A549 (cell line): ENCODE measurements around the gene CALHM6. TPM values are rescaled to one million over a fixed set of nuclear protein-coding genes. Genes with fewer than 3 reads are reported as not detected.
"Not testable (repeated sequence)": the region's sequence is repeated elsewhere in the genome, so short reads cannot be mapped to it uniquely, and the experiment has no call there.

Experiments used
- ATAC-seq, 2 experiments: fragments of 200-7000 bp in 1 of 2; fragments of >200 bp in 1 of 2; cut with Nextera tagmentation in 1 of 2; cut with Tn5 transposase in 1 of 2; 3 replicates each; pipeline versions ENCODE4 v1.8.0 to v1.9.1; 2018 to 2020; ENCODE audit warnings: mild to moderate bottlenecking in 1 of 2, moderate library complexity in 1 of 2
- CTCF ChIA-PET: fragments of 300-600 bp; sonication (Branson Sonifier 250); formaldehyde crosslinking; extraction: SDS; loops from one replicate; lab custom pipeline; 2021; ENCODE audit warnings: antibody characterized with exemption, inconsistent platforms; lab: Yijun Ruan, JAX
- POLR2A ChIA-PET: fragments of 350-600 bp; formaldehyde crosslinking; extraction: SDS; loops from one replicate; lab custom pipeline; 2021; ENCODE audit warnings: antibody characterized with exemption, inconsistent platforms; lab: Yijun Ruan, JAX
- DNase-seq, 2 experiments: peaks; one replicate each; pipeline versions ENCODE4 v3.0.0 to v3.0.0-alpha.2; 2011 to 2016; ENCODE audit warnings: low read depth in 1 of 2, low spot score in 1 of 2
- FAIRE-seq: peaks from 2 replicates; lab custom pipeline; 2011; peaks lifted over from hg19 to GRCh38; lab: Jason Lieb, UNC
- H3K27ac ChIP-seq, 2 experiments: fragments of >200 bp; sonication (Bioruptor Twin); formaldehyde crosslinking; 3 replicates each; pipeline ENCODE4 v1.5.1; 2016 to 2017
- H3K4me1 ChIP-seq: fragments of >200 bp; sonication (Bioruptor Twin); formaldehyde crosslinking; 3 replicates; pipeline ENCODE4 v1.6.1; 2016
- H3K4me2 ChIP-seq: fragments of >200 bp; sonication (Bioruptor Twin); formaldehyde crosslinking; 3 replicates; pipeline ENCODE4 v1.6.1; 2016
- H3K4me3 ChIP-seq: fragments of >200 bp; sonication (Bioruptor Twin); formaldehyde crosslinking; 3 replicates; pipeline ENCODE4 v1.5.1; 2016
- H3K9me3 ChIP-seq: fragments of >200 bp; sonication (Bioruptor Twin); formaldehyde crosslinking; 3 replicates; pipeline ENCODE4 v1.6.1; 2016
- CEBPB ChIP-seq, 2 experiments: fragments of >200 bp in 1 of 2; sonication (Bioruptor Twin) in 1 of 2; formaldehyde crosslinking in 1 of 2; IDR thresholded peaks; 2 replicates each; pipeline ENCODE4 v1.6.1; 2012 to 2016
- CHD4 ChIP-seq: fragments of 200-600 bp; sonication (generic); IDR thresholded peaks from 2 replicates; pipeline ENCODE4 v1.6.1; 2016; ENCODE audit warnings: antibody characterized with exemption, mild to moderate bottlenecking, borderline replicate concordance
- E2F6 ChIP-seq: IDR thresholded peaks from 2 replicates; pipeline ENCODE4 v1.6.1; 2012; ENCODE audit warnings: low read depth, borderline replicate concordance
- EHF ChIP-seq: fragments of 250-450 bp; sonication (Bioruptor Pico); IDR thresholded peaks from 2 replicates; pipeline ENCODE4 v1.5.0; 2020; ENCODE audit warnings: mild to moderate bottlenecking
- EHMT2 ChIP-seq: fragments of 200-600 bp; sonication (generic); IDR thresholded peaks from 2 replicates; pipeline ENCODE4 v1.6.1; 2016; ENCODE audit warnings: antibody characterized with exemption, low read depth, mild to moderate bottlenecking, moderate library complexity
- EP300 ChIP-seq, 2 experiments: fragments of >200 bp; sonication (Bioruptor Twin); formaldehyde crosslinking; IDR thresholded peaks; 2 replicates in 1 of 2; 3 replicates in 1 of 2; pipeline ENCODE4 v1.6.1; 2016 to 2017
- FOXS1 ChIP-seq: fragments of 250-450 bp; sonication (Bioruptor Pico); IDR thresholded peaks from 2 replicates; pipeline ENCODE4 v1.5.0; 2020; ENCODE audit warnings: mild to moderate bottlenecking, moderate library complexity
- GATA3 ChIP-seq: IDR thresholded peaks from 2 replicates; pipeline ENCODE4 v1.6.1; 2012; ENCODE audit warnings: borderline replicate concordance
- HES2 ChIP-seq: fragments of >200 bp; sonication (Bioruptor Twin); formaldehyde crosslinking; IDR thresholded peaks from 2 replicates; pipeline ENCODE4 v1.6.1; 2016
- HOXB5 ChIP-seq: fragments of 250-450 bp; sonication (Bioruptor Pico); IDR thresholded peaks from 2 replicates; pipeline ENCODE4 v1.5.0; 2020; ENCODE audit warnings: mild to moderate bottlenecking, moderate library complexity
- MAFK ChIP-seq: fragments of 450-650 bp; IDR thresholded peaks from 2 replicates; pipeline ENCODE4 v1.6.1; 2014; ENCODE audit not compliant: partially characterized antibody
- NFE2L2 ChIP-seq: fragments of 150-350 bp; conservative IDR thresholded peaks from 2 replicates; pipeline ENCODE4 v1.6.1; 2014; ENCODE audit warnings: low read length
- POLR2A ChIP-seq: IDR thresholded peaks from 2 replicates; pipeline ENCODE4 v1.6.1; 2012; ENCODE audit warnings: mild to moderate bottlenecking, low read length
- RNF2 ChIP-seq: fragments of 200-600 bp; sonication (generic); IDR thresholded peaks from 2 replicates; pipeline ENCODE4 v1.6.1; 2016; ENCODE audit warnings: low read depth, mild to moderate bottlenecking, antibody characterized with exemption, moderate library complexity, borderline replicate concordance
- ZC3H11A ChIP-seq: fragments of 450-650 bp; IDR thresholded peaks from 2 replicates; pipeline ENCODE4 v1.6.1; 2014; ENCODE audit warnings: antibody characterized with exemption, mild to moderate bottlenecking
- WGBS: methylation state at CpG from one replicate; pipeline ENCODE4 v1.1.6; 2017; ENCODE audit errors: missing lambda C conversion rate; 5-methylcytosine and 5-hydroxymethylcytosine counted together
- polyA plus RNA-seq, 4 experiments: library from polyadenylated mRNA; depleted of rRNA in 3 of 4; stranded (reverse); fragments of >200 nt; fragmentation: RNase III in 1 of 4; extraction: RNeasy Plus Mini Kit Qiagen cat#74134 plus additional on column Dnase treatment in 1 of 4; gene quantifications; 2 replicates in 3 of 4; 3 replicates in 1 of 4; pipeline ENCODE4 v1.2.3, GENCODE V29; 2011 to 2017
- TF ChIP-seq, protein P1 (sequence below): fragments of 200-600 bp; sonication (generic); IDR thresholded peaks from 2 replicates; pipeline ENCODE4 v1.6.1; 2016; ENCODE audit warnings: antibody characterized with exemption, mild to moderate bottlenecking, moderate library complexity
- TF ChIP-seq, protein P2 (sequence below): IDR thresholded peaks from 2 replicates; pipeline ENCODE4 v1.6.1; 2012

CALHM6 gene
- polyA plus RNA-seq, 2 of the 4 experiments (the other 2 are of a cell fraction) = 0.31 TPM; not detected in 1

GRCh38 chr6:116485559-116486184 is 24.5 kb downstream of the CALHM6 start (continued):
- TF ChIP-seq HOXB5 = no peak
- TF ChIP-seq, all 56 proteins: peak for 0

- ChIA-PET CTCF (interaction anchor here (0.8 to 1.0 kb wide), 2 partner anchors 12 to 34 kb away, joined by 3 read pairs; no protein-coding TSS in a partner anchor), POLR2A (no interaction called here)
- no peak for TF ChIP-seq HES2
- no peak for TF ChIP-seq ZC3H11A
- TF ChIP-seq MAFK = no peak
- no peak for TF ChIP-seq EHMT2
- TF ChIP-seq POLR2A = no peak
- TF ChIP-seq, protein P1, sequence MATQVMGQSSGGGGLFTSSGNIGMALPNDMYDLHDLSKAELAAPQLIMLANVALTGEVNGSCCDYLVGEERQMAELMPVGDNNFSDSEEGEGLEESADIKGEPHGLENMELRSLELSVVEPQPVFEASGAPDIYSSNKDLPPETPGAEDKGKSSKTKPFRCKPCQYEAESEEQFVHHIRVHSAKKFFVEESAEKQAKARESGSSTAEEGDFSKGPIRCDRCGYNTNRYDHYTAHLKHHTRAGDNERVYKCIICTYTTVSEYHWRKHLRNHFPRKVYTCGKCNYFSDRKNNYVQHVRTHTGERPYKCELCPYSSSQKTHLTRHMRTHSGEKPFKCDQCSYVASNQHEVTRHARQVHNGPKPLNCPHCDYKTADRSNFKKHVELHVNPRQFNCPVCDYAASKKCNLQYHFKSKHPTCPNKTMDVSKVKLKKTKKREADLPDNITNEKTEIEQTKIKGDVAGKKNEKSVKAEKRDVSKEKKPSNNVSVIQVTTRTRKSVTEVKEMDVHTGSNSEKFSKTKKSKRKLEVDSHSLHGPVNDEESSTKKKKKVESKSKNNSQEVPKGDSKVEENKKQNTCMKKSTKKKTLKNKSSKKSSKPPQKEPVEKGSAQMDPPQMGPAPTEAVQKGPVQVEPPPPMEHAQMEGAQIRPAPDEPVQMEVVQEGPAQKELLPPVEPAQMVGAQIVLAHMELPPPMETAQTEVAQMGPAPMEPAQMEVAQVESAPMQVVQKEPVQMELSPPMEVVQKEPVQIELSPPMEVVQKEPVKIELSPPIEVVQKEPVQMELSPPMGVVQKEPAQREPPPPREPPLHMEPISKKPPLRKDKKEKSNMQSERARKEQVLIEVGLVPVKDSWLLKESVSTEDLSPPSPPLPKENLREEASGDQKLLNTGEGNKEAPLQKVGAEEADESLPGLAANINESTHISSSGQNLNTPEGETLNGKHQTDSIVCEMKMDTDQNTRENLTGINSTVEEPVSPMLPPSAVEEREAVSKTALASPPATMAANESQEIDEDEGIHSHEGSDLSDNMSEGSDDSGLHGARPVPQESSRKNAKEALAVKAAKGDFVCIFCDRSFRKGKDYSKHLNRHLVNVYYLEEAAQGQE = no peak
- no peak for TF ChIP-seq FOXS1 (CRISPR knock-in tag)
- TF ChIP-seq GATA3 = no peak
- TF ChIP-seq EHF (CRISPR knock-in tag) = no peak
- no peak for TF ChIP-seq RNF2
- TF ChIP-seq, protein P2, sequence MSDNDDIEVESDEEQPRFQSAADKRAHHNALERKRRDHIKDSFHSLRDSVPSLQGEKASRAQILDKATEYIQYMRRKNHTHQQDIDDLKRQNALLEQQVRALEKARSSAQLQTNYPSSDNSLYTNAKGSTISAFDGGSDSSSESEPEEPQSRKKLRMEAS = no peak
- TF ChIP-seq EP300 (IDR thresholded peaks at IDR 0.05) = no peak
- no peak for FAIRE-seq
- no peak for ATAC-seq
- H3K27ac ChIP-seq = no peak overlapping the region
- H3K4me1 ChIP-seq = no peaks in the 10 kb centered on the region
- no peak overlapping the region for H3K4me3 ChIP-seq
- 9% methylated on average over 1 of the region's 1 CpG for WGBS
- H3K9me3 ChIP-seq = no peaks in the 10 kb centered on the region
- H3K4me2 ChIP-seq = no peak overlapping the region
- no peak for DNase-seq
Measured at GRCh38 chr6:116491610-116492330, 30.6 kb downstream of the CALHM6 start.

DNA sequence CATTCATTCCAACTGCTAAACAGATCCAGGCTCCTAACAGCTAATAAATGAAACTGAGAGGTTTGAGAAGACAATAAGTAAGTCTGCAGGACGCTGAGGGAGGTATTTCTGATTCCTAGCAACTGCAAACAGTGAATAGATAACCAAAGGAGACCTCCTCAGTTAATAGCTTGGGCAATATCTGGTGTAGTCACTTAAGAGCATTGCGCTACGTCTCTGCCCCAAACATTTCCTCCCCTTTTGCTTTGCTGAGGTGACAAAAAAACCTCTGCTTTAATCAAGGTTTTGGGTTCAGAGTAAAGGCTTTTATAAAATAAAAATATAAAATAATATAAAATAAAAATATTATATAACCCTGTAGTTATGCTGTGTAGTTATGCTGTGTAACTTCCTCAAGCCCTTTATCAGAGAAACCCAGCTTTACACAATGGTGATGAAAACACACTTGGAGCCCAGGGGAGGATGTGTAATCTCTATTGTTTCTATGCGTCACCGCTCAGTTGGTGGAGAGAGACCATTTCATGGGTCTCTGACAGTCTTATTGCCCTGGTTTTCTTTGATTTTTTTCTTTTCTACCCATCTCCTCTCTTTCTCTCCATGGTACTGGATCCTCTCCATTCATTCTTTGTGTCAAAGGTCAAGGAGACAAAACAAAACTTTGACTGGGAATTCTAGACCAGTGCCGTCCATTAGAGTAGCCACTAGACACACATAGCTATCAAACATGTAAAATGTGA is 31.3 kb downstream of the CALHM6 start:
- Histone ChIP-seq H3K4me3 (no peak overlapping the region), H3K4me1 (no peaks in the 10 kb centered on the region), H3K27ac (no peak overlapping the region), H3K4me2 (no peak overlapping the region), H3K9me3 (no peaks in the 10 kb centered on the region)
- 60% methylated on average over 6 of the region's 6 CpGs for WGBS
- FAIRE-seq = no peak
- ATAC-seq = no peak
- no peak for TF ChIP-seq CEBPB (IDR thresholded peaks at IDR 0.05)
- TF ChIP-seq, protein P2 = no peak
- TF ChIP-seq FOXS1 (CRISPR knock-in tag) = no peak
- no peak for TF ChIP-seq NFE2L2
- no peak for TF ChIP-seq CHD4
- no peak for TF ChIP-seq E2F6
- no peak for TF ChIP-seq EHF (CRISPR knock-in tag)
- no peak for DNase-seq
- ChIA-PET POLR2A (no interaction called here), CTCF (no interaction called here)

- CTCF ChIA-PET, H3K4me3 ChIP-seq, ATAC-seq, H3K4me1 ChIP-seq, H3K9me3 ChIP-seq, H3K4me2 ChIP-seq, POLR2A ChIA-PET, DNase-seq, H3K27ac ChIP-seq, FAIRE-seq: not testable (repeated sequence)
- WGBS = 75% methylated on average over 1 of the region's 1 CpG
Measured at GRCh38 chr6:116495161-116495560, 34.0 kb downstream of the CALHM6 start.
